Cardiac septum (tissue), 1 donor: ENCODE results near the gene AKT1. TPM values are rescaled to one million over a fixed set of nuclear protein-coding genes. Genes with fewer than 3 reads are reported as not detected.
"Not testable (repeated sequence)": the region's sequence is repeated elsewhere in the genome, so short reads cannot be mapped to it uniquely, and the experiment has no call there.

Experiments used
- DNase-seq: peaks from one replicate; pipeline ENCODE4 v3.0.0-alpha.2; 2020; ENCODE audit warnings: low spot score
- intact Hi-C: fragments of 100-400 bp; cut with DNase I; formaldehyde crosslinking; loops from one replicate; pipeline ENCODE4 v1.14.0; 2022
- total RNA-seq: library from RNA; stranded (reverse); fragmentation: NEBNext Ultra II Directional; extraction: Animal tissue kit (Norgen Biotek cat#: 25700); gene quantifications from one replicate; pipeline ENCODE4 v1.2.1, GENCODE V29; 2021
- donor health status: DM: no; HTN: no; CAD: no.

Gene AKT1
- total RNA-seq, 1 donor from 2014 or later, result 172 TPM

GRCh38 chr14:104765517-104765916, 30.0 kb downstream of the AKT1 start:
- intact Hi-C loops, result loop anchor here (10.0 kb wide), 1 partner anchor 279 kb away; no protein-coding TSS in a partner anchor
- DNase-seq, result no peak

GRCh38 chr14:104758981-104759969, 36.3 kb downstream of the AKT1 start:
- intact Hi-C loops, result no loop called here
- DNase-seq, result no peak

- intact Hi-C loops, result no loop called here
Observed at GRCh38 chr14:104757681-104758392, 37.7 kb downstream of the AKT1 start.

GRCh38 chr14:104757238-104757585, 38.3 kb downstream of the AKT1 start:
- intact Hi-C loops, result no loop called here
- DNase-seq, result no peak

More at GRCh38 chr14:104757681-104758392, 37.7 kb downstream of the AKT1 start:
- DNase-seq, result no peak

GRCh38 chr14:104756477-104757237, 38.9 kb downstream of the AKT1 start:
- intact Hi-C loops, result no loop called here
- DNase-seq, result no peak

- intact Hi-C loops, result no loop called here
Observed at GRCh38 chr14:104755621-104756020, 39.9 kb downstream of the AKT1 start.

GRCh38 chr14:104754213-104754851, 41.2 kb downstream of the AKT1 start:
- intact Hi-C loops, result no loop called here
- no peak for DNase-seq

More at GRCh38 chr14:104755621-104756020, 39.9 kb downstream of the AKT1 start:
- DNase-seq, result no peak

GRCh38 chr14:104753528-104754212, 41.9 kb downstream of the AKT1 start:
- intact Hi-C loops, result no loop called here
- DNase-seq, result no peak

GRCh38 chr14:104752735-104753527, 42.6 kb downstream of the AKT1 start, which contains the start of gene SIVA1:
Gene SIVA1, plus strand, starts transcription at chr14:104753147. Its CDS starts 55 bp downstream, at chr14:104753202.
- DNase-seq, result peak; percentile 100
- intact Hi-C loops, result no loop called here

GRCh38 chr14:104752423-104752734, 43.2 kb downstream of the AKT1 start:
- DNase-seq, result no peak
- intact Hi-C loops, result no loop called here

GRCh38 chr14:104751539-104752422, 43.8 kb downstream of the AKT1 start:
- intact Hi-C loops, result no loop called here
- no peak for DNase-seq

GRCh38 chr14:104750753-104751057, 44.8 kb downstream of the AKT1 start:
- intact Hi-C loops, DNase-seq: not testable (repeated sequence)

GRCh38 chr14:104750056-104750752, 45.3 kb downstream of the AKT1 start:
- DNase-seq, result no peak
- intact Hi-C loops, result no loop called here

- intact Hi-C loops, result no loop called here
- DNase-seq, result no peak
Observed at GRCh38 chr14:104749111-104749649, 46.4 kb downstream of the AKT1 start.

GRCh38 chr14:104747876-104748275, 47.7 kb downstream of the AKT1 start:
- intact Hi-C loops, result no loop called here
- DNase-seq, result no peak

- intact Hi-C loops, result no loop called here
- DNase-seq, result no peak
Observed at GRCh38 chr14:104746934-104747481, 48.5 kb downstream of the AKT1 start.
